GM10266 (cell line): ENCODE results near the gene OSBPL2.

Experiments
- DNase-seq: peaks from one replicate; pipeline ENCODE4 v3.0.0; 2012; ENCODE audit errors: extremely low spot score
- CTCF ChIP-seq: IDR thresholded peaks from 2 replicates; pipeline ENCODE4 v1.5.1; 2012; ENCODE audit warnings: mild to moderate bottlenecking, low read depth; ENCODE audit not compliant: control insufficient read depth, insufficient read depth; ENCODE audit errors: missing control alignments

OSBPL2 gene

DNA sequence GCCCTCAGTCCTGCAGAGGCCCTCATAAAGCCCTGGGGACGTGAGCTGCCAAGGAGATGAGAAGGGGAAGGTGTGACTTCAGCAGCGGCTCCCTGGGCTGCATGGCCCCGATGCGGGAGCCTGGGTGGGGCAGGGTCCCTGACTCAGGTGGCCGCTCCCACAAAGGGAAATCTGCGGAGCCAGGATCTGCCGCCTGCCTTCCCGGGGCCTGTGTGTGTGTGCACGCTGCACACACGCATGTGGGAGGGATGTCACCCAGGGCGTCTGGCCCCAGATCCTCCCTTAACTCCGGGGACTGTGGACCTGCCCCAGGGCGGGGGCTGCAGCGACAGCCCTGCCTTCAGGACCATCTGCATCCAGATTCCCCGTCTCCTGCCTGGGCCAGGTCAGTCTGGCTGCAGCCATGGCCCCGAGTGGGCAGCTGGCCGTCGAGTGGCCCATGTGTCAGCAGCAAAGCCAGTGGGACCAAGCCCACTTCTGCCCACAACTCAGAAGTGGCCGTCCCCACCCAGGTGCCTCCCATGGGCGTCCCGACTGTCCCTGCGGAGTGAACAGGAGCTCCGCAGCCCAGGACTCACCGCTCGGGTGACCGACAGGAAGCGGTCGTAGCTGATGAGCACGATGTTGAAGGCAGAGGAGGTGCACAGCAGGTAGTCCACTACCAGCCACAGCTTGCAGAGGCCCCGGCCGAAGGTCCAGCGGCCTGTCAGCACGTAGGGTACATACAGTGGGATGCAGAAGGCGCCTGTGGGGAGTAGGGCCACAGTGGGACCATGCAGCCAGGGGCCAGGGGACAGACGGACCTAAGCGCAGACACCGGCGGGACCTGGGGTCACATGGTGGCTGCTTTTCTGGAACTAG lies 20.2 kb upstream of the OSBPL2 start:
- no peak for TF ChIP-seq CTCF
- no peak for DNase-seq

DNA sequence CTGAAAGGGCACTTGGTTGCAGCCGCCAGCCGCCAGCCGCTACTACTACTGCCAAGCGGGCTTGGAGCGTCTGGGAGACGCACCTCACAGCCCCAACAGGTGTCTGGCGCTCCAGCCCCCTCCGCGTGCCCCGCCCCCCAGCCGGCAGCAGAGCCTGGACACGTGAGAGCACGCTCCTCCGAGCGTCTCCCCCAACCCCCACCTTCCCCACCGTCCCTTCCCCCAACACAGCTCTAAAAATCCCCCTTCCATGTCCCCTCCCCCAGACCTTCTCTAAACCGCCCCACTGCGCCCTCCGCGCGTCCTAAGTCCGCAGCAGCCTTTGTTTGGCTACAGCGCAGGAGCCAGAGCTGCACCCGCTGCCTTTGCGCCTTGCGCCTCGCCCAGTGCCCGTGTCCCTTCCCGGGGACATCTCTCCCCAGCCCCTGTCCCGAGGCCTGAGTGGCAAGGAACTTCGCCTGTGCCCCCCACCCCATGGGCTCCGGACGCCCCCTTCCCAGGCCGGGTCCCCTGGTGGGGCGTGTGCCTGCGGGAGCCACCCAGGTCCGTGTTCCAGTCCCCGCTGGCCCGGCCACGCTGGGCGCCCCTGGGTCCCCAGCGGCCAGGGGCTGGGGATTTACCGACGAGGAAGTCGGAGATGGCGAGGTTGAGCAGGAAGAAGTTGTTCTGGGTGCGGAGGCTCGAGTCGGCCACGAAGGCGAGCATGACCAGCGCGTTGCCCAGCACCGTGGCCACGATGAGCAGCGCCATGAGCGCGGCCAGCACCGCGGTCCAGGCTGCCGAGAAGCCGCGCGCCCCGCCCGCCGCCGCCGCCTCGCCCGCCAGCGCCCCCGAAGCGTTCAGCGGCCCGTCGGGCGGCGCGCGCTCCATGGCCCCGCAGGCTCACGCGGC lies 19.0 kb upstream of the OSBPL2 start:
- DNase-seq: no peak
- no peak for TF ChIP-seq CTCF

GRCh38 chr20:62219992-62220665 lies 18.2 kb upstream of the OSBPL2 start, which contains the start of gene HRH3:
TSS of gene HRH3 (minus strand) at chr20:62220278. CDS start at chr20:62219970, 308 bp downstream.
- peak; percentile 89 for DNase-seq
- no peak for TF ChIP-seq CTCF

DNA sequence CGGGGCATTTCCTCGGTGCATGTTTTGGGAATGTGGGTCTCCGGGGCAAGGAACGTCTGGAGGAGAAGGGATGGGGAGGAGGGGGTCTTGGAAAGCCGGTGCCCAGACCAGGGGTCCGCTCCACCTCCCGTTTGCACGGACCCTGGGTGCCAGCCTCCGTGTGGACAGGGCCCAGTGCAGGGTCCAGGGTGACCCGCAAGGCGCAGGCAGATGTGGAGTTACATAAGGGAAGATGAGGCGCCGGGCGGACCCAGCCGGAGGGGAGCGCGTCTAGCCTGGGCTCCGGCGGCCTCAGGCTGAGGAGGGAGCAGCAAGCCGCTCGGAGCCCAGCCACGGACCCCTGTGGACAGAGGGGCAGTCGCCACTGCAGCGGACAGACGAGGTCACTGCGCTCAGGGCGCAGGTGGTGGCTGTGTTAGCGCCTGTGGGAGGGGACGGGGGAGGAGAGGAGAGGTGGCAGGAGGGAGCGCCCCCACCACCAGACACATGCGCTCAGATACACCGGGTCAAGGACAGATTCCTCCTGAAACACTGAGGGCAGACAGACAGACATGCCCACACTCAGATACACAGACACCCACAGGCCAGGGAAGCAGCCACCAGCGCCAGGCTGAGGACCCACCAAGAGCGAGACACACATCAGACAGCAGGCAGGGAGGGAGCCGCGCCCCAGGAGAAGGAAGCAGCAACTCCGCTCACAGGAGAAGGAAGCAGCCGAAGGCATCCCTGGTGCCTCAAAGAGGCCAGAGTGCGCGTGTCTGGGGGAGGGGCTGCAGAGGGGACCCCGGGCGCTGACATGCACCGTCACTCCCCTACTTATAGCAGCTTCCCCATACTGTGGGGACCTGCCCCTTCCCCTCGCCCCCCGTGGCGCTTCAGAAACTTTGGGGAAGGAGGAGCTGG lies 17.4 kb upstream of the OSBPL2 start:
- no peak for DNase-seq
- TF ChIP-seq CTCF: no peak

DNA sequence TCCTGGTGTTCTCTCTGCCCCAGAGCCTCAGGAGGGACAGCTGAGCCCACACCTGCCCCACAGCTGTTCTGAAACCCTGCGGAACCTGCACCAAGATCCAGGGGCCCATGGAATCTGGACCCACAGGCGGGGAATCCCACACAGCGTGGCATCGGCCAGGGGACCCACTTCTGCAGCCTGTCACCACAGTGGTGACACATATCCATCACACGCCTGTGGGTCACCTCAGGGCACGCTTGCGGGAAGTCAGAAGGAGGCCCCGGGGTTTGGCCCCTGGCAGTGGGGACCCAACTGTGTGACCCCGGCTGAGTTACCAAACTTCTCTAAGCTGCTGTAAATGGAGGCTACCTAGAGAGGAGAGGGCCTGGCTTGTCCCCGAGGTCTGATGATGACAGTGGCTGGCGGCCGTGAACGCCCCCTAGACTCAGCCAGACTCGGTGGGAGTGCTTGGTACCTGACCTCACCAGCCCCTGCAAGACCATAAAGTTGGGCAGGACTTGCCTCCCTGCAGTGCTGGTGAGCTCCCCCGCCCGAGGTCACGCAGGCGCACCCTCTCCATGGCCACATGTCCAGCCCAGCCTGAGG lies 16.0 kb upstream of the OSBPL2 start:
- DNase-seq: no peak
- no peak for TF ChIP-seq CTCF

DNA sequence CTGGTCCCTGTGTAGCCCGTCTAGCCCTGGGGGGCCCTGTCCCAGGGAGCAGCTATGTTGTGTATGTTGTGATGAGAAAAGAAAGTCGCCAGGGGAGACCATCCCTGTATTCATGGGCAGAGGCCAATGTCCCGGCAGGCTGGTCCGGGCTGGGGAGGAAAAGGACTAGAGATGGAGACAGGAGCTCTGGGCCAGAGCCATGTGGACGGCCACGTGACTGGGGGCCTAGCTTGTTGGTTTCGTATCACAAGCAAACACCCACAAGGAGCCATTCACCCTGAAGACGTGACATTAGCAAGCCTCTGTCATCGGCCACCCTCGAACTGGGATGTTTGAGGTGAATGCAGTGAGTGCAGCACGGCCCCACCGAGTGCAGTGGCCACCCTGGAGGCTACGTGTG lies 15.3 kb upstream of the OSBPL2 start:
- TF ChIP-seq CTCF: no peak
- DNase-seq: no peak
